Gastroesophageal sphincter (tissue), 4 donors: ENCODE results near the gene SCG3. TPM values are rescaled to one million over a fixed set of nuclear protein-coding genes. Genes with fewer than 3 reads are reported as not detected.
A peak's percentile ranks its signal among the peaks of the same experiment; 100 is the strongest.
"Not testable (repeated sequence)": the region's sequence is repeated elsewhere in the genome, so short reads cannot be mapped to it uniquely, and the experiment has no call there.

Experiments used
- ATAC-seq: fragments of 150-250 bp; one replicate; pipeline ENCODE4 v1.9.1; 2016; ENCODE audit warnings: mild to moderate bottlenecking, moderate library complexity
- H3K27ac ChIP-seq, 4 donors: fragments of 200-600 bp; sonication (generic) in 3 of 4; 1 replicate in 3 of 4; 2 replicates in 1 of 4; pipeline ENCODE4 v1.5.1; 2016 to 2019
- H3K27me3 ChIP-seq: fragments of 200-600 bp; sonication (generic); one replicate; pipeline ENCODE4 v1.5.1; 2019
- H3K36me3 ChIP-seq, 2 donors: fragments of 200-600 bp; sonication (generic); one replicate each; pipeline ENCODE4 v1.5.1; 2019; ENCODE audit warnings: control low read depth in 1 of 2
- H3K4me1 ChIP-seq, 3 donors: fragments of 200-600 bp; sonication (generic); 1 replicate in 2 of 3; 2 replicates in 1 of 3; pipeline ENCODE4 v1.5.1; 2016 to 2019; ENCODE audit warnings: control low read depth in 2 of 3
- H3K4me3 ChIP-seq, 2 donors: fragments of 200-600 bp; sonication (generic); one replicate each; pipeline ENCODE4 v1.5.1; 2019; ENCODE audit warnings: mild to moderate bottlenecking in 1 of 2, moderate library complexity in 1 of 2
- H3K9me3 ChIP-seq, 3 donors: fragments of 200-600 bp; sonication (generic); one replicate each; pipeline ENCODE4 v1.5.1; 2017 to 2019; ENCODE audit warnings: control low read depth in 2 of 3
- CTCF ChIP-seq, 4 experiments: fragments of 200-600 bp in 2 of 4; fragments of 450-650 bp in 2 of 4; sonication (generic) in 1 of 4; IDR thresholded peaks; one replicate each; pipeline ENCODE4 v1.5.1; 2017 to 2019; ENCODE audit warnings: antibody characterized with exemption in 4 of 4, mild to moderate bottlenecking in 2 of 4, moderate library complexity in 2 of 4
- EP300 ChIP-seq: sonication (generic); formaldehyde crosslinking; IDR thresholded peaks from one replicate; pipeline ENCODE4 v1.6.1; 2017; ENCODE audit warnings: antibody characterized with exemption, mild to moderate bottlenecking
- POLR2A ChIP-seq, 2 donors: fragments of 450-650 bp; IDR thresholded peaks; one replicate each; pipeline ENCODE4 v1.6.1; 2017; ENCODE audit warnings: antibody characterized with exemption in 2 of 2, mild to moderate bottlenecking in 2 of 2, moderate library complexity in 1 of 2
- POLR2AphosphoS5 ChIP-seq: sonication (generic); formaldehyde crosslinking; IDR thresholded peaks from one replicate; pipeline ENCODE4 v1.6.1; 2017; ENCODE audit warnings: antibody characterized with exemption
- WGBS, 2 donors: methylation state at CpG; one replicate each; pipeline ENCODE4 v1.1.5; 2018; ENCODE audit warnings: low coverage in 1 of 2; 5-methylcytosine and 5-hydroxymethylcytosine counted together
- total RNA-seq, 4 donors: library from RNA; depleted of rRNA; stranded (reverse); fragments of >200 nt; gene quantifications; one replicate each; pipeline ENCODE4 v1.1.0, GENCODE V29; 2016

The SCG3 gene
- under 1 TPM in 3 of 4 donors, not detected in 1; 0.31 to 0.54 (median 0.54) TPM for total RNA-seq

- WGBS, 2 donors = 4% methylated on average over 20 to 21 of the region's 38 CpGs
- ATAC-seq = peak; percentile 66
- peak within 1 kb of the TSS in 1 of 2 donors; percentile 20 for H3K4me3 ChIP-seq
Observed at GRCh38 chr15:51681303-51681963, at the start of gene SCG3. TSS of gene SCG3 (plus strand) at chr15:51681503. CDS start at chr15:51681756, 253 bp downstream.

GRCh38 chr15:51634591-51635198 lies 46.6 kb upstream of the SCG3 start:
- H3K4me3 ChIP-seq = no peak overlapping the region
- no peaks in the 10 kb centered on the region for H3K27me3 ChIP-seq
- no peaks in the 10 kb centered on the region for H3K4me1 ChIP-seq
- TF ChIP-seq POLR2AphosphoS5 (no peak), POLR2A (IDR thresholded peaks at IDR 0.05) (no peak), CTCF (IDR thresholded peaks at IDR 0.05) (no peak), EP300 (no peak)
- 55 to 74% methylated on average over 3 of the region's 3 CpGs for WGBS, 2 donors
- no peak overlapping the region for H3K27ac ChIP-seq
- H3K36me3 ChIP-seq = no peaks in the 10 kb centered on the region
- no peaks in the 10 kb centered on the region for H3K9me3 ChIP-seq
- ATAC-seq = no peak

More at GRCh38 chr15:51681303-51681963, at the start of gene SCG3:
- TF ChIP-seq EP300 = no peak
- TF ChIP-seq POLR2A (IDR thresholded peaks at IDR 0.05) = no peak
- no peak for TF ChIP-seq CTCF (IDR thresholded peaks at IDR 0.05)
- TF ChIP-seq POLR2AphosphoS5 = no peak
- Histone ChIP-seq H3K36me3 (no peaks in the 10 kb centered on the region), H3K27ac (no peak within 1 kb of the TSS), H3K4me1 (peaks cover 0 to 9% (median 0%) of the 10 kb centered on the region in 3 donors), H3K9me3 (no peaks in the 10 kb centered on the region), H3K27me3 (peaks cover 46% of the 10 kb centered on the region)

- H3K9me3 ChIP-seq = no peaks in the 10 kb centered on the region
- ATAC-seq = no peak
- no peaks in the 10 kb centered on the region for H3K36me3 ChIP-seq
- H3K27ac ChIP-seq = no peak overlapping the region
- H3K4me1 ChIP-seq = no peaks in the 10 kb centered on the region
- TF ChIP-seq EP300 = no peak
- no peaks in the 10 kb centered on the region for H3K27me3 ChIP-seq
- WGBS, 2 donors = 43 to 54% methylated on average over 4 of the region's 4 CpGs
- no peak overlapping the region for H3K4me3 ChIP-seq
Observed at GRCh38 chr15:51641490-51642130, 39.7 kb upstream of the SCG3 start.

GRCh38 chr15:51642696-51643095 lies 38.6 kb upstream of the SCG3 start:
- H3K4me3 ChIP-seq = no peak overlapping the region
- H3K27me3 ChIP-seq = no peaks in the 10 kb centered on the region
- no peak overlapping the region for H3K27ac ChIP-seq
- no peaks in the 10 kb centered on the region for H3K9me3 ChIP-seq
- ATAC-seq = no peak
- 22 to 50% methylated on average over 1 of the region's 1 CpG for WGBS, 2 donors
- H3K36me3 ChIP-seq = no peaks in the 10 kb centered on the region
- no peaks in the 10 kb centered on the region for H3K4me1 ChIP-seq
- TF ChIP-seq POLR2A (IDR thresholded peaks at IDR 0.05) = no peak
- no peak for TF ChIP-seq EP300
- no peak for TF ChIP-seq POLR2AphosphoS5
- TF ChIP-seq CTCF (IDR thresholded peaks at IDR 0.05) = no peak

GRCh38 chr15:51647128-51647562 lies 34.2 kb upstream of the SCG3 start:
- Histone ChIP-seq H3K4me1 (no peaks in the 10 kb centered on the region), H3K27me3 (no peaks in the 10 kb centered on the region), H3K9me3 (no peaks in the 10 kb centered on the region), H3K36me3 (no peaks in the 10 kb centered on the region), H3K4me3 (no peak overlapping the region), H3K27ac (no peak overlapping the region)
- no peak for ATAC-seq
- 50 to 100% methylated on average over 1 to 3 of the region's 3 CpGs for WGBS, 2 donors
- TF ChIP-seq EP300 (no peak), POLR2AphosphoS5 (no peak), POLR2A (IDR thresholded peaks at IDR 0.05) (no peak), CTCF (IDR thresholded peaks at IDR 0.05) (no peak)

- not testable (repeated sequence) for H3K27ac ChIP-seq, H3K36me3 ChIP-seq, H3K9me3 ChIP-seq, H3K4me3 ChIP-seq, ATAC-seq, H3K4me1 ChIP-seq, H3K27me3 ChIP-seq
- 93 to 100% methylated on average over 1 of the region's 1 CpG for WGBS, 2 donors
Observed at GRCh38 chr15:51648101-51648500, 33.2 kb upstream of the SCG3 start.

GRCh38 chr15:51648643-51649042 lies 32.7 kb upstream of the SCG3 start:
- not testable (repeated sequence) for H3K9me3 ChIP-seq, ATAC-seq, H3K4me3 ChIP-seq, H3K36me3 ChIP-seq, H3K27ac ChIP-seq, H3K27me3 ChIP-seq, H3K4me1 ChIP-seq
- 77 to 81% methylated on average over 3 to 4 of the region's 4 CpGs for WGBS, 2 donors
